Measurements from ENCODE around the gene ZSWIM1. TPM values are rescaled to one million over a fixed set of nuclear protein-coding genes. Genes with fewer than 3 reads are reported as not detected.
"Not testable (repeated sequence)": the region's sequence is repeated elsewhere in the genome, so short reads cannot be mapped to it uniquely, and the experiment has no call there.

The ZSWIM1 gene
- total and polyA plus RNA-seq, 2 donors (not counting 3 experiments of a cell fraction or from before 2014, with no cell fraction given): 8.5 to 10.0 TPM

DNA sequence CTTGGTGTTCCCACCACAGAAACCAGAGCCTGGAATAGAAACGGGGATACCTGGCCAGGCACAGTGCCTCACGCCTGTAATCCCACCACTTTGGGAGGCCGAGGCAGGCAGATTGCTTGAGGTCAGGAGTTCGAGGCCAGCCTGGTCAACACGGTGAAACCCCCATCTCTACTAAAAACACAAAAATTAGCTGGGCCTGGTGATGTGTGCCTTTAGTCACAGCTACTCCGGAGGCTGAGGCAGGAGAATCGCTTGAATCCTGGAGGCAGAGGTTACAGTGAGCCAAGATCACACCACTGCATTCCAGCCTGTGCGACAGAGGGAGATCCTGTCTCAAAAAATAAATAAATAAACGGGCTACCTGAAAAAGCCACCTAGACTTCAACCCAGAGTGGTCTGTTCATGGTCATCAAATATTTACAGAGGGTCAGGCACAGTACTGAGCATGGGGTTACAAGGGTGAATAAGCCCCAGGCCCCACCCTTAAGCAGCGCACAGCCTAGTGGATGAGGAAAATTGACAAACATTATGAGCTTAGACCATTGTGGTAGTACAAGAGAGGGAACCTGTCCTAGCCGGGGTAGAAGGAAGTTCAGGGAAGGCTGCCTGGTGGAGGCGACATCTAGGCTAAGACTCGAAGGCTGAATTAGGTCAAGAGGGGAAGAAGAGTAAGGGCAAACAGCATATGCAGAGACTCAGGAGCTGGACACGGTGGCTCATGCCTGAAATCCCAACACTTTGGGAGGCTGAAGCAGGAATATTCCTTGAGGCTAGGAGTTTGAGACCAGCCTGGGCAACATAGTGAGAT, 46.2 kb downstream of the ZSWIM1 start:
- no peak overlapping the region for H3K4me3 ChIP-seq (replicated peaks in 1 of 3; ENCODE audit: insufficient read depth in 1 of 3, low read depth in 1 of 3, low read length in 3 of 3)
- H2AFZ ChIP-seq (ENCODE audit: low read depth, low read length): no peak overlapping the region
- no peak overlapping the region for H3K4me2 ChIP-seq (ENCODE audit: insufficient read depth, low read length)
- H3K36me3 ChIP-seq (ENCODE audit: control insufficient read depth in 2 of 2, extremely low read depth in 1 of 2, insufficient read depth in 2 of 2, low read length in 2 of 2): no peaks in the 10 kb centered on the region
- DNase-seq (ENCODE audit: low read depth, low spot score) (no peak), FAIRE-seq (no peak)
- H3K9me1 ChIP-seq (replicated peaks; ENCODE audit: control insufficient read depth, extremely low read depth, insufficient read depth, low read length): no peaks in the 10 kb centered on the region
- ChIA-PET POLR2A (no interaction called here), CTCF (interaction anchor here (1.1 to 1.8 kb wide), 3 partner anchors 9 to 128 kb away, joined by 3 to 6 read pairs (median 3); no protein-coding TSS in a partner anchor)
- no peaks in the 10 kb centered on the region for H4K20me1 ChIP-seq (replicated peaks; ENCODE audit: control insufficient read depth, extremely low read depth, insufficient read depth, low read length)
- no peak for TF ChIP-seq MAX (IDR thresholded peaks at IDR 0.05; ENCODE audit: insufficient read depth, insufficient read length)
- TF ChIP-seq EZH2 (IDR thresholded peaks at IDR 0.05; ENCODE audit: borderline replicate concordance, low read depth, low read length, severe bottlenecking): no peak
- no peak for TF ChIP-seq JUN (IDR thresholded peaks at IDR 0.05; ENCODE audit: borderline replicate concordance, insufficient read depth, insufficient read length, low read depth)
- H3K27ac ChIP-seq (ENCODE audit: insufficient read depth, low read depth, low read length): no peak overlapping the region
- no TSS peak for BruUV-seq (replicated peaks)
- H3K9ac ChIP-seq (replicated peaks; ENCODE audit: extremely low read depth, insufficient read depth, low read length): no peak overlapping the region
- H3K27me3 ChIP-seq (ENCODE audit: control insufficient read depth in 2 of 2, insufficient read depth in 2 of 2, low read length in 2 of 2): no peaks in the 10 kb centered on the region
- intact Hi-C loops (cut with micrococcal nuclease) (no loop called here), dilution Hi-C loops (cut with MboI; ENCODE audit: extremely low pct_ligation_motif_present, low sequenced_read_pairs) (no loop called here)
- H3K79me2 ChIP-seq (ENCODE audit: control insufficient read depth, insufficient read depth, low read length): no peaks in the 10 kb centered on the region
- H3K9me3 ChIP-seq (replicated peaks; ENCODE audit: control insufficient read depth, insufficient read depth, low read length): no peaks in the 10 kb centered on the region
- peaks cover 6% of the 10 kb centered on the region for H3K4me1 ChIP-seq (ENCODE audit: control insufficient read depth, extremely low read depth, insufficient read depth, low read length)

DNA sequence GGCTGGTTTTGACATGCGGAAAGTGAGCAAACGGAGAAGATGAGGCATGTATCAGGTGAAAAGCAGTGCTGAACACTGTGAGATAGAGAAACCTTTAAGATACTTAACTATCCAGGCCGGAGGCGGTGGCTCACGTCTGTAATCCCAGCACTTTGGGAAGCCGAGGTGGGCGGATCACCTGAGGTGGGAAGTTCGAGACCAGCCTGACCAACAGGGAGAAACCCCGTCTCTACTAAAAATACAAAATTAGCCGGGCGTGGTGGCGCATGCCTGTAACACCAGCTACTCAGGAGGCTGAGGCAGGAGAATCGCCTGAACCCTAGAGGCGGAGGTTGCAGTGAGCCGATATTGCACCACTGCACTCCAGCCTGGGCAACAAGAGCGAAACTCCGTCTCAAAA, 50.7 kb downstream of the ZSWIM1 start:
- H3K4me3 ChIP-seq (replicated peaks in 1 of 3; ENCODE audit: insufficient read depth in 1 of 3, low read depth in 1 of 3, low read length in 3 of 3); H3K27ac ChIP-seq (ENCODE audit: insufficient read depth, low read depth, low read length); dilution Hi-C loops (cut with MboI; ENCODE audit: extremely low pct_ligation_motif_present, low sequenced_read_pairs); H3K9ac ChIP-seq (replicated peaks; ENCODE audit: extremely low read depth, insufficient read depth, low read length); H3K4me2 ChIP-seq (ENCODE audit: insufficient read depth, low read length); POLR2A ChIA-PET; DNase-seq (ENCODE audit: low read depth, low spot score); H2AFZ ChIP-seq (ENCODE audit: low read depth, low read length); H3K27me3 ChIP-seq (ENCODE audit: control insufficient read depth in 2 of 2, insufficient read depth in 2 of 2, low read length in 2 of 2); H3K36me3 ChIP-seq (ENCODE audit: control insufficient read depth in 2 of 2, extremely low read depth in 1 of 2, insufficient read depth in 2 of 2, low read length in 2 of 2); BruUV-seq (replicated peaks); intact Hi-C loops (cut with micrococcal nuclease); FAIRE-seq; H3K9me1 ChIP-seq (replicated peaks; ENCODE audit: control insufficient read depth, extremely low read depth, insufficient read depth, low read length); H3K9me3 ChIP-seq (replicated peaks; ENCODE audit: control insufficient read depth, insufficient read depth, low read length); H4K20me1 ChIP-seq (replicated peaks; ENCODE audit: control insufficient read depth, extremely low read depth, insufficient read depth, low read length): not testable (repeated sequence)
- CTCF ChIA-PET: interaction anchor here (0.6 kb wide), 1 partner anchor 34 kb away, joined by 3 read pairs; no protein-coding TSS in a partner anchor
- peaks cover 14% of the 10 kb centered on the region for H3K4me1 ChIP-seq (ENCODE audit: control insufficient read depth, extremely low read depth, insufficient read depth, low read length)
- peaks cover 15% of the 10 kb centered on the region for H3K79me2 ChIP-seq (ENCODE audit: control insufficient read depth, insufficient read depth, low read length)

All from endothelial cell of umbilical vein (primary cell).